HepG2 (cell line): ENCODE measurements around the gene GGCT. TPM values are rescaled to one million over a fixed set of nuclear protein-coding genes. Genes with fewer than 3 reads are reported as not detected.
"Not testable (repeated sequence)": the region's sequence is repeated elsewhere in the genome, so short reads cannot be mapped to it uniquely, and the experiment has no call there.

Experiments used
- ATAC-seq: fragments of 200-7000 bp; cut with Tn5 transposase; 3 replicates; pipeline ENCODE4 v1.9.1; 2020; ENCODE audit warnings: mild to moderate bottlenecking, moderate library complexity
- BruUV-seq: library from RNA; stranded (reverse); fragments of 400-500 nt; replicated peaks from 2 replicates; lab custom pipeline; 2021; lab: Mats Ljungman, UMichigan
- CTCF ChIA-PET: fragments of 300-600 bp; formaldehyde crosslinking; extraction: SDS; loops from one replicate; lab custom pipeline; 2021; ENCODE audit warnings: low total read pairs, inconsistent platforms, low intra/inter-chr PET ratio; lab: Yijun Ruan, JAX
- POLR2A ChIA-PET: fragments of 350-600 bp; sonication (Branson Sonifier 250); formaldehyde crosslinking; loops from one replicate; lab custom pipeline; 2020; ENCODE audit warnings: antibody characterized with exemption, inconsistent platforms; lab: Yijun Ruan, JAX
- DNase-seq: peaks from one replicate; pipeline ENCODE4 v3.0.0-alpha.2; 2015; ENCODE audit warnings: low spot score
- FAIRE-seq: peaks from 3 replicates; lab custom pipeline; 2011; peaks lifted over from hg19 to GRCh38; lab: Jason Lieb, UNC
- H2AFZ ChIP-seq: one replicate; pipeline ENCODE4 v1.6.1; 2011; ENCODE audit warnings: low read length, inconsistent platforms
- H3K27ac ChIP-seq: fragments of 300-600 bp; 3 replicates; pipeline ENCODE4 v1.8.0; 2011; ENCODE audit warnings: mixed run types, mild to moderate bottlenecking, mixed read lengths, low read length, inconsistent platforms; ENCODE audit not compliant: insufficient read depth; ENCODE audit errors: extremely low read length
- H3K27me3 ChIP-seq, 2 experiments: fragments of 200-600 bp in 1 of 2; 2 replicates in 1 of 2; 3 replicates in 1 of 2; pipeline versions ENCODE4 v1.6.0 to v1.8.0; 2011; ENCODE audit warnings: low read length in 2 of 2, mild to moderate bottlenecking in 2 of 2, moderate library complexity in 2 of 2, inconsistent platforms in 1 of 2; ENCODE audit not compliant: insufficient read depth in 2 of 2, control insufficient read depth in 1 of 2
- H3K36me3 ChIP-seq, 2 experiments: fragments of 200-600 bp in 1 of 2; replicated peaks in 1 of 2; 2 replicates in 1 of 2; 3 replicates in 1 of 2; pipeline versions ENCODE4 v1.5.1 to v1.8.0; 2011; ENCODE audit warnings: low read length in 2 of 2, inconsistent platforms in 1 of 2; ENCODE audit not compliant: insufficient read depth in 2 of 2, control insufficient read depth in 1 of 2
- H3K4me1 ChIP-seq: 2 replicates; pipeline ENCODE4 v1.5.1; 2012; ENCODE audit warnings: low read length, inconsistent platforms; ENCODE audit not compliant: insufficient read depth
- H3K4me2 ChIP-seq: 2 replicates; pipeline ENCODE4 v1.6.0; 2011; ENCODE audit warnings: low read depth, low read length, inconsistent platforms
- H3K4me3 ChIP-seq, 3 experiments: fragments of 200-600 bp in 1 of 3; sonication (generic), shearing (Covaris generic) in 1 of 3; replicated peaks in 1 of 3; 2 replicates each; pipeline ENCODE4 v1.5.1; 2011 to 2016; ENCODE audit warnings: low read length in 3 of 3, inconsistent platforms in 2 of 3, low read depth in 2 of 3, mild to moderate bottlenecking in 2 of 3, control low read depth in 1 of 3, mixed read lengths in 1 of 3; ENCODE audit not compliant: insufficient read depth in 1 of 3
- H3K79me2 ChIP-seq: one replicate; pipeline ENCODE4 v1.6.1; 2011; ENCODE audit warnings: low read length, inconsistent platforms; ENCODE audit not compliant: insufficient read depth
- H3K9ac ChIP-seq: 2 replicates; pipeline ENCODE4 v1.6.0; 2011; ENCODE audit warnings: mild to moderate bottlenecking, low read depth, low read length, inconsistent platforms; ENCODE audit not compliant: insufficient read depth
- H3K9me3 ChIP-seq: 2 replicates; pipeline ENCODE4 v1.5.1; 2012; ENCODE audit warnings: mild to moderate bottlenecking, low read length
- H4K20me1 ChIP-seq: 2 replicates; pipeline ENCODE4 v1.6.0; 2011; ENCODE audit warnings: inconsistent platforms, mild to moderate bottlenecking, low read length, moderate library complexity; ENCODE audit not compliant: insufficient read depth
- JUNB ChIP-seq: sonication (generic); formaldehyde crosslinking; IDR thresholded peaks from 2 replicates; pipeline ENCODE4 v1.8.0; 2022; ENCODE audit warnings: missing genetic modification reagents, mild to moderate bottlenecking, borderline replicate concordance
- STAG1 ChIP-seq: sonication (generic); formaldehyde crosslinking; IDR thresholded peaks from 2 replicates; pipeline ENCODE4 v1.4.0; 2020; ENCODE audit warnings: missing genetic modification reagents
- ZBTB44 ChIP-seq: sonication (generic); formaldehyde crosslinking; IDR thresholded peaks from 2 replicates; pipeline ENCODE4 v1.4.0; 2020; ENCODE audit warnings: missing genetic modification reagents
- ZKSCAN1 ChIP-seq: fragments of 150-350 bp; IDR thresholded peaks from 2 replicates; pipeline ENCODE4 v1.6.1; 2014; ENCODE audit warnings: low read length
- WGBS: methylation state at CpG from one replicate; pipeline ENCODE4 v1.1.6; 2017; ENCODE audit warnings: low lambda C conversion rate; 5-methylcytosine and 5-hydroxymethylcytosine counted together
- in situ Hi-C: cut with HindIII; loops from 2 replicates; pipeline ENCODE4 v1.10.0; 2017; ENCODE audit warnings: low pct_unique_long_range_greater_than_20kb; ENCODE audit not compliant: extremely low pct_ligation_motif_present
- intact Hi-C: fragments of 100-400 bp; cut with micrococcal nuclease; formaldehyde crosslinking; loops from one replicate; pipeline ENCODE4 v1.10.0; 2022; ENCODE audit not compliant: unreplicated experiment
- polyA plus RNA-seq, 8 experiments: library from polyadenylated mRNA; depleted of rRNA in 3 of 8; stranded (reverse) in 7 of 8; unstranded in 1 of 8; fragments of >200 nt; fragmentation: Illumina TruSeq in 4 of 8; extraction: Trizol in 4 of 8; gene quantifications; 2 replicates each; pipeline versions ENCODE4 v1.2.1 to v1.2.3, GENCODE V29; 2011 to 2016; ENCODE audit warnings: low read depth in 4 of 8, missing spikeins in 1 of 8, mixed read lengths in 1 of 8; ENCODE audit not compliant: insufficient read depth in 1 of 8
- total RNA-seq, 5 experiments: library from RNA; depleted of rRNA; stranded (reverse); fragments of >200 nt; fragmentation: Illumina TruSeq; extraction: Trizol; gene quantifications; 2 replicates each; pipeline ENCODE4 v1.2.3, GENCODE V29; 2016; ENCODE audit warnings: low read depth in 1 of 5
- TF ChIP-seq, protein P1 (sequence below): sonication (generic); formaldehyde crosslinking; IDR thresholded peaks from 2 replicates; pipeline ENCODE4 v1.5.0; 2020; ENCODE audit warnings: mild to moderate bottlenecking, missing genetic modification reagents

The GGCT gene
- total and polyA plus RNA-seq, 2 of the 13 experiments (the other 11 are each of a cell fraction or from before 2014, with no cell fraction given), result 19.5 to 78.3 TPM

- no peak for TF ChIP-seq JUNB (CRISPR knock-in tag)
- TF ChIP-seq, protein P1, sequence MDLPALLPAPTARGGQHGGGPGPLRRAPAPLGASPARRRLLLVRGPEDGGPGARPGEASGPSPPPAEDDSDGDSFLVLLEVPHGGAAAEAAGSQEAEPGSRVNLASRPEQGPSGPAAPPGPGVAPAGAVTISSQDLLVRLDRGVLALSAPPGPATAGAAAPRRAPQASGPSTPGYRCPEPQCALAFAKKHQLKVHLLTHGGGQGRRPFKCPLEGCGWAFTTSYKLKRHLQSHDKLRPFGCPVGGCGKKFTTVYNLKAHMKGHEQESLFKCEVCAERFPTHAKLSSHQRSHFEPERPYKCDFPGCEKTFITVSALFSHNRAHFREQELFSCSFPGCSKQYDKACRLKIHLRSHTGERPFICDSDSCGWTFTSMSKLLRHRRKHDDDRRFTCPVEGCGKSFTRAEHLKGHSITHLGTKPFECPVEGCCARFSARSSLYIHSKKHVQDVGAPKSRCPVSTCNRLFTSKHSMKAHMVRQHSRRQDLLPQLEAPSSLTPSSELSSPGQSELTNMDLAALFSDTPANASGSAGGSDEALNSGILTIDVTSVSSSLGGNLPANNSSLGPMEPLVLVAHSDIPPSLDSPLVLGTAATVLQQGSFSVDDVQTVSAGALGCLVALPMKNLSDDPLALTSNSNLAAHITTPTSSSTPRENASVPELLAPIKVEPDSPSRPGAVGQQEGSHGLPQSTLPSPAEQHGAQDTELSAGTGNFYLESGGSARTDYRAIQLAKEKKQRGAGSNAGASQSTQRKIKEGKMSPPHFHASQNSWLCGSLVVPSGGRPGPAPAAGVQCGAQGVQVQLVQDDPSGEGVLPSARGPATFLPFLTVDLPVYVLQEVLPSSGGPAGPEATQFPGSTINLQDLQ (CRISPR knock-in tag), result no peak
- peak; percentile 68 for TF ChIP-seq STAG1 (CRISPR knock-in tag)
- TF ChIP-seq ZKSCAN1, result 0 out of 2 replicates have a peak, but pooled peaks have one; percentile 22
- no peak for TF ChIP-seq ZBTB44
These were observed 5.8 kb upstream of the GGCT start (continued) for GRCh38 chr7:30510124-30511075.

DNA sequence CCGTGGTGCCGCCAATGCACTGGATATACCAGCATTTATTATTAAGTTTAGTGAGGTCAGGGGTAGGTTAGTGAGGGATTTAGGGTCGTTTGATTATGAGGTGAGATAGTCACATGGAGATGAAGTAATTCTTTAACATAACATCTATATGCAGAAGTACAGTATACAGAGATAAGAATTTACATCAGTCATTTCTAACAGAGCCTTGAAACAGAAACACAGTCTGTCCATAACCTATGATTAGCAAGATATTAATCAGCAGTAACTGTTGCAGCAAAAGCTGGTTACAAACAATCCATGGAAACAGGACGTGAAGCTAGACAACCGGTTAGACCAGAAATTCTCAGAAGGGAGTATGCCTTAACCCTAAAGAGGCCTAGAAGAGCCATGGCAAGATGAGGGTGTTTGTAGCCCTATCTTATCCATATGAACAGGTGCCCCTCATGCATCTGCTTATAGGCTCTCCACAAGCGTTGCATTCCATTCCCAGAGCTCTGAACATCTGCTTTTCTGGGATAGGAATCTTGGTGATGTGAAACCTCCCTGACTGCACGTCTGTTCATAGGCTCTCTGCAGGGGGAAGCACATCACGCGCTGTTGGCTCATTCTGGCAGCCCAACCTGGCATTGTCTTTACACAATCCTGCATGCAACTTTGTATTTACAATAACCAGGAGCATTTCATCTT lies 4.7 kb upstream of the GGCT start:
- in situ Hi-C loops, H4K20me1 ChIP-seq, H3K9ac ChIP-seq, H3K36me3 ChIP-seq, ATAC-seq, H3K4me1 ChIP-seq, FAIRE-seq, H2AFZ ChIP-seq, H3K4me3 ChIP-seq, POLR2A ChIA-PET, H3K4me2 ChIP-seq, H3K79me2 ChIP-seq, H3K27me3 ChIP-seq, H3K9me3 ChIP-seq, H3K27ac ChIP-seq, BruUV-seq, intact Hi-C loops, DNase-seq: not testable (repeated sequence)
- 49% methylated on average over 7 of the region's 9 CpGs for WGBS
- CTCF ChIA-PET, result interaction anchor here (1.2 to 3.8 kb wide), 4 partner anchors 39 to 231 kb away, joined by 3 to 29 read pairs (median 6); no protein-coding TSS in a partner anchor
